ENCODE results near the gene SMTN.
"Not testable (repeated sequence)": the region's sequence is repeated elsewhere in the genome, so short reads cannot be mapped to it uniquely, and the experiment has no call there.

Gene SMTN

DNA sequence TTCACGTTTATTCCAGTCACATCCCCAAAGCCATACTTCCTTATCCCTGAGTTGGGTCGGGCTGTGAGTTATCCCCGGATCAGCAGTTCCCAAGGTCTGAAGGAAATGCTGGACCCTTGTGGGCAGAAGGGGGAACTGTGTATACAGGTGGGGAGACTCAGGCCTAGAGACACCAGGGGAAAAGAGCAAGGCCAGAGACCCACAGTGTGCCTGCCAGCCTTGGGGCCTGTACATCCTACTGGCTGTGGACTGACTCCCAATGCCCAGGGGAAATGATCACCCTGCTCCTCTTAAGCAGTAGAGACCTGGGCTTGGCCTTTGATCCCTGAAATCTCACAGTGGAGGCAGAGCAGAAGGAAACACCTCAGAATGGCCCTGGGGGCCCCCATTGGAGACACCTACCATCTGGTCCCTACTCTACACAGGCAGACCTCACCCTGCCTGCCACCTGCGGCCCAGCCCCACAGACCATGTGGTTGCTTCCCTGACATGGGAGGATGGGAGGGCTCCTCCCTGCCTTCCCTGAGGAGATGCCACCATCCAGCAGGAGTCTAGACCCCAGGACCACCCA is 25.0 kb downstream of the SMTN start:
- DNase-seq = no peak

GRCh38 chr22:31106731-31107177 is 25.6 kb downstream of the SMTN start:
- DNase-seq = no peak

DNA sequence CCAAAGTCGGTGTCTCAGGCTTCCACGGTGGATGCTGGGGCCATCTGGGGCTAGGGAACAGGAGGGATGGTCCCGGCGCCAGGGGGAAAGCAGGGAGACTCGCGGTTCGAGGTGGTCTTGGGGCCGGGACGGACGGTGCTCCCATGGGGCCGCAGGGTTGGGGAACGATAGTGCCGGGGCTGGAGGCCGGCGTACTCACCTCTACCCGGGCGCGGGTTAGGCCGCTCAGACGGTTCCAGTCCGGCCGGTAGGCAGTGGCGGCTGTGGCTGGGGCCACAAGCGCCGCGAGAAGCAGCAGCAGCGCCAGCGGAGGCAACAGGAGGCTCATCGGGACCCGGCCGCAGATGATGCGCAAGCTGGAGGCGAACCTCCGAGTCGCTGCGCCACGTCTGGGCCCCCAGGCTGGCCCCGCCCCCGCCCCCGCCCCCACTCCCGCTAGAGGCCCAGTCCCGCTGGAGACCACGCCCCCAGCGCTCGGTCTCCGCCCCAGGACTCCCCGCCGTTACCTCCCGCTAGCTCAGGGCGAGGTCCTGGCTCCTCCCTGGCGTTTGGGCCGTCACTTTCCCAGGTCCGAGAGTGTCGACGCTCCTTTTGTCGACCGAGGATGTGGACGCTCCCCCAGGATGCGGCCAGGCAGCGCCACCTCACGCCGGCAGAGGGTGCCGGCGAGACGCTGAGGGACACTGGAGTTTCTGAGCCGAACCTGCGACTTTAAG is 26.2 kb downstream of the SMTN start, which contains the start of gene SELENOM:
Gene SELENOM (minus strand): TSS at position 391 of the 716 bp plus-strand sequence. CDS start 63 bp downstream, at position 328.
- peak; percentile 92 for DNase-seq

- DNase-seq = no peak
These were observed 26.7 kb downstream of the SMTN start for GRCh38 chr22:31107894-31108218.

DNA sequence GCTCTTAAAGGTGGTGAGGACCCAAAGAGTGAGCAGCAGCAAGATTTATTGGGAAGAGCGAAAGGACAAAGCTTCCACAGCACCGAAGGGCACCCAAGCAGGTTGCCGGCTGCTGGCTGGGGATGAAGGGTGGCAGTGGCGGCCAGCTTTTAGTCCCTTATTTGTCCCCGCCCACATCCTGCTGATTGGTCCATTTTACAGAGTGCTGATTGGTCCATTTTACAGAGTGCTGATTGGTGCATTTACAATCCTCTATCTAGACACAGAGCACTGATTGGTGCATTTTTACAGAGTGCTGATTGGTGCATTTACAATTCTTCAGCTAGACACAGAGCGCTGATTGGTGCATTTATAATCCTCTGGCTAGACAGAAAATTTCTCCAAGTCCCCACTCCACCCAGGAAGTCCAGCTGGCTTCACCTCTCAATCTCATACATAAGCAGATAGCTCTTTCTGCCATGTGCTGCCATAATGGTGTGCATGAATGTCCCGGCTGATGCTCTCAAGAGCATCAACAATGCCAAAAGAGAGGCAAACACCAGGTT is 31.5 kb downstream of the SMTN start:
- not testable (repeated sequence) for DNase-seq

DNA sequence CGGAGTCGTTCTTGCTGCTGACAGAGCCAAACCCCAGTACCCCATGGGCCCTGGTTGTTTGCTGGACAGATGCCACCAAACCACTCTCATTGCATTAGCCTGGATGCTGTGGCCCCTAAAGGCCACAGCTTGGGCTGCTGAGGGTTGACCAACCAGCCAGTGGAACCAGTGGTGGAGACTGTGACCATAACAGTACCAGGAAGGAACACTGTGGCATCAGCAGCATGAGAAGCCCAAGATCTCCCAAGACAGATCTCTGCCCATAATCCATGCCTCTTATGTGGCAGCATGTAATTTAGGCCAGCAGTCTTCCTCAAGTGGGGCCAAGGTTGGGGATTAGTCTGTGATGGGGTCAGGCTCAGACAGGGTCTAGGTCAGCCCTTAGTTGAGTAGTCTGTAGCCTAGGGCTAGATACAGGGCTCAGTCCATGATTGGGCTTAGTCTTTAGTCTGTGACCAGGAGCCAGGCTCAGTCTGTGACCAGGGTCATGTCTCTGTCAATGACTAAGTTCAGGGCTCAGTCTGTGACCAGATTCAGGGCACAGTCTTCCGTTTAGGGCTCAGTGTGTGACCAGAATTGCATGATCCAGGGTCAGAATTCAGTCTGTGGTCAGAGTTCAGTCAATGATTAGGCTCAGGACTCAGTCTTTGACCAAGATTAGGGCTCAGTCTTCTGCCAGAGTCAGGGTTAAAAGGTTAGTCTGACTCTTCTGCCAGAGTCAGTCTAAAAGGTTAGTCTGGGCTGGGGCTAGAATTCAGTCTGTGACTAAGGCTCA is 37.1 kb downstream of the SMTN start:
- no peak for DNase-seq

GRCh38 chr22:31119026-31119717 is 38.1 kb downstream of the SMTN start:
- DNase-seq = no peak

GRCh38 chr22:31120230-31120629 is 39.1 kb downstream of the SMTN start:
- no peak for DNase-seq

- no peak for DNase-seq
These were observed 39.5 kb downstream of the SMTN start for GRCh38 chr22:31120642-31121041.

DNA sequence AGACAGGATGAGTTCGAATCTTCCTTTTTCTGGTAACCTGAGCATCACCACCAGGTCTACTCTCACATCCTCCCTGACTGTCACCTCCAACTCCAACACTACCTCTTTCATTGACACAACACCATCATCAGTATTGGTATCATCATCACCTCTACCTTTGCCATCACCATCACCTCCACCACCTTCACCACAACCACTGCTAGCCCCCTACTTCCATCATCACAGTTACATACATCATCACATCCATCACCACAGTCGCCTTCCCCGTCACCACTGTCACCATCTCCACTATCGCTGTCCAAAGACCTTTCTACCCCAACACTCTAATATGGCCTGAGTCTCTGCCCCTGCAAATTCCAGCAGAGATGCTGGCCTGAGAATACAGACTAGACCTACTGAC is 40.3 kb downstream of the SMTN start:
- no peak for DNase-seq

DNA sequence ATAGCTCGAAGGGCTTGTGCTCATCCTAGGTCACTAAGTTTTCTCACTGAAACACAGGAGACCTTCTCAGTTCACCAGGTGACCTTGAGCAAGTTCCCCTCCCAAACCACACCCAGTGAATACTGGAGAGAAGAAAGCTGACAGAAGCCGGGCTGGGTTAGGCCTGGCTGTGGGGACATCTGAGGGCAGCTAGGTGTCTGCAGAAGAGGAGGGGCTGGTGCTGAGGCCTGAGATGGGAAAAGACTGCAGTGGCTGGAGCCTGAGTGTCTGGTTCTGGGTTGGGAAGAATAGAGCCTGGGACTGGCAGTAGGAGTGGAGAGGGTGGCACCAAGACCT is 41.0 kb downstream of the SMTN start:
- DNase-seq = no peak

DNA sequence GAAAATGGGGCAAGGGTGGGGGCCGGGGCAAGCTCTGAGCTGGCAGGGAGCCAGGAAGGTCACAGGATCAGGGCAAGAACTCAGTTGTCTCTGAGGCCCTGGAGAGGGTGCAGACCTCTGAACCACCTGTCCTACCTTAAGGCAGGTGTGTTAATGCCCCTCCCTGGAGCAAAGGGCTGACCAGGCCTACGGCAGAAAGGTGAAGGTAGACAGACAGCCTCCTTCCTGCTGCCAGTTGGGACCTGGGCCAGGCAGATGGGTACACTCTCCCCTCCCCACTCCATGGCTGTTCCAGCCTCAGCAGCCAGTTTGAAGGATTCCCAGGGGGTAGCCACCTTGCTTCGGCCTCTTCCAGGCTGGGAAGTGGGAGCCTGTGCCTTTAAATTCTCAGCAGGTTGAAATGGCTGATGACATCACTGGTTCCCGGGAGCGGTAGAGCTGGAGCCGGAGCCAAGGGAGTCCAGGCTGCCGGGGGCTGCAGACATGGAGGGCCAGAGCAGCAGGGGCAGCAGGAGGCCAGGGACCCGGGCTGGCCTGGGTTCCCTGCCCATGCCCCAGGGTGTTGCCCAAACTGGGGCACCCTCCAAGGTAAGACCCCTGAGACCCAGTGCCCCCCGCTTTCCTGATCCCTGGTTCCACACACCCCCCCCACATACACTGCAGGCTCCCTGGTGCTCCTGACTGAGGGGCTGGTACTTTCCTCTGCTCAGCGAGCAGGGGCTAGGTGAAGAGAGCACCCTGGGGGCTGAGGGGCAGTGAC is 41.6 kb downstream of the SMTN start, which contains the start of gene INPP5J:
Gene INPP5J (plus strand): TSS at position 435 of the 760 bp plus-strand sequence. CDS start 49 bp downstream, at position 484.
- peak; percentile 25 for DNase-seq

GRCh38 chr22:31123292-31123602 is 42.1 kb downstream of the SMTN start:
- no peak for DNase-seq

- no peak for DNase-seq
These were observed 43.2 kb downstream of the SMTN start for GRCh38 chr22:31124290-31124689.

GRCh38 chr22:31124811-31125465 is 43.8 kb downstream of the SMTN start:
- DNase-seq = no peak

- no peak for DNase-seq
These were observed 44.5 kb downstream of the SMTN start for GRCh38 chr22:31125521-31126117.

- DNase-seq = no peak
These were observed 45.2 kb downstream of the SMTN start for GRCh38 chr22:31126128-31126868.

DNA sequence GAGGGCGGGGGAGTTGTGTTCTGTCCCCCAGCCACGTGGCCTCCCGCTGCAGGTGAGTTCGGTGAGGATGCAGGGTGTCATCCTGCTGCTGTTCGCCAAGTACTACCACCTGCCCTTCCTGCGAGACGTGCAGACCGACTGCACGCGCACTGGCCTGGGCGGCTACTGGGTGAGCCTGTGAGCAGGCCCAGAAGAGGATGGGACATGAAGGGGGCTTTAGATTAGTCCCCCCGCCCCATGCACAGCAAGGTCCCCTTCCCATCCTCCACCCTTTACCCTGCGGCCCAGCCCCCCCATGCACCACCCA is 45.7 kb downstream of the SMTN start:
- DNase-seq = no peak

- DNase-seq = no peak
These were observed 46.2 kb downstream of the SMTN start for GRCh38 chr22:31127181-31127772.

- DNase-seq = no peak
These were observed 47.0 kb downstream of the SMTN start for GRCh38 chr22:31128156-31128555.

DNA sequence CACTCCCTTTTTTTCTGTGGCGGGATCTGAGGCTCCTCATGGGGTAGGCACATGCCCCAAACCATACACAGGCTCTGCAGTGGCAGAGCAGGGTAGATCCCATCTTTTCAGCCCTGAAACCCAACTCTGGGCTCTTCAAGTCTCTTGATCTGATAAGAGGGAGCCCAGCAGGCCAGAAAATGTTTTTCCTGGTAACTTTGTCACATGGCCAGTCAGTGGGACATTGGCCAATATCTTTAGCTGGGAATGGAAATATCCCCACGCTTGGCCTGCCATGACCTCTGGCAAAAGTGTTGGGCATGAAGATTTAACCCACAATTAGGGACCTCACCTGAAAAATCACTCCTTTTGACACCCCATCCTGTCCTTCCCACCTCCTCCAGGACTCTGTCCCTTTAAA is 49.8 kb downstream of the SMTN start:
- no peak for DNase-seq
